Parathyroid adenoma (tissue), 2 donors: Measurements from ENCODE around the gene WDHD1.
"Not testable (repeated sequence)": the region's sequence is repeated elsewhere in the genome, so short reads cannot be mapped to it uniquely, and the experiment has no call there.

Source experiments
- H2AFZ ChIP-seq: fragments of 300-600 bp; sonication (generic); one replicate; pipeline ENCODE4 v1.7.0; 2017; ENCODE audit warnings: antibody characterized with exemption, mild to moderate bottlenecking
- H3K27ac ChIP-seq: fragments of 300-600 bp; sonication (generic); one replicate; pipeline ENCODE4 v1.7.0; 2017
- H3K27me3 ChIP-seq: fragments of 300-600 bp; sonication (generic); one replicate; pipeline ENCODE4 v1.7.0; 2017; ENCODE audit warnings: low read length; ENCODE audit not compliant: control insufficient read depth, insufficient read depth
- H3K36me3 ChIP-seq: fragments of 300-600 bp; sonication (generic); one replicate; pipeline ENCODE4 v1.7.0; 2017; ENCODE audit warnings: low read length; ENCODE audit not compliant: control insufficient read depth, insufficient read depth
- H3K4me1 ChIP-seq: fragments of 300-600 bp; sonication (generic); one replicate; pipeline ENCODE4 v1.7.0; 2017; ENCODE audit warnings: control low read depth
- H3K4me2 ChIP-seq: fragments of 300-600 bp; sonication (generic); one replicate; pipeline ENCODE4 v1.7.0; 2017; ENCODE audit warnings: low read length
- H3K4me3 ChIP-seq: fragments of 300-600 bp; sonication (generic); one replicate; pipeline ENCODE4 v1.7.0; 2017; ENCODE audit warnings: low read depth, low read length
- H3K79me2 ChIP-seq: fragments of 300-600 bp; sonication (generic); one replicate; pipeline ENCODE4 v1.7.0; 2017; ENCODE audit warnings: control low read depth
- H3K9ac ChIP-seq: fragments of 300-600 bp; sonication (generic); one replicate; pipeline ENCODE4 v1.7.0; 2017; ENCODE audit warnings: mild to moderate bottlenecking
- H3K9me3 ChIP-seq: fragments of 300-600 bp; sonication (generic); one replicate; pipeline ENCODE4 v1.7.0; 2017; ENCODE audit warnings: low read length; ENCODE audit not compliant: control insufficient read depth
- CTCF ChIP-seq: fragments of 300-600 bp; sonication (generic); IDR thresholded peaks from one replicate; pipeline ENCODE4 v1.7.0; 2017; ENCODE audit warnings: antibody characterized with exemption, mild to moderate bottlenecking
- donor health status: primary hyperparathyroidism.

The WDHD1 gene

GRCh38 chr14:55026441-55026792, 482 bp downstream of the WDHD1 start:
- Histone ChIP-seq H3K79me2 (peaks cover 24% of the 10 kb centered on the region), H2AFZ (peak overlapping the region; percentile 98), H3K4me3 (peak overlapping the region; percentile 83), H3K4me2 (peak overlapping the region; percentile 98), H3K9me3 (no peaks in the 10 kb centered on the region), H3K27me3 (no peaks in the 10 kb centered on the region), H3K36me3 (no peaks in the 10 kb centered on the region), H3K27ac (peak overlapping the region; percentile 80), H3K4me1 (peaks cover 2% of the 10 kb centered on the region), H3K9ac (peak overlapping the region; percentile 40)
- no peak for TF ChIP-seq CTCF

DNA sequence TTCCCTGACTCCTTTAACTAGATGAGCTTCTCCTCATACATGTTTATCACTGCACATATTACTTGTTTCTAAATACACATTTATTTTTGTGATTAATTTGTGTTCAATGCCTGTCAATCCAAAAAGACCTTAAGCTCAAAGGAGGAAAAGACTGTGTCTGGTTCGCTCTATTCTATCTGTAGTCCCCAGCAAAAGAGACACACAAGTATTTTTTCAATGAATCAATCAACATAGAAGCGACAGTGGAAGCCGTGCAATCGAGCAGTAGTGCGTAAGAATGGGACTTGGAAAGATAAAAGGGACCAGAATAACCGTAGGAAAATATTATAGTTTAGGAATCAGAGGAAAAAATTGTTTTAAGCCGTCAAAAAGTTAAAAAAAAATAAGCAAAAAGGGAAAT, 951 bp downstream of the WDHD1 start:
- Histone ChIP-seq H3K27ac (no peak overlapping the region), H3K79me2 (peaks cover 24% of the 10 kb centered on the region), H3K4me2 (peak overlapping the region; percentile 98), H2AFZ (peak overlapping the region; percentile 98), H3K4me3 (no peak overlapping the region), H3K9ac (no peak overlapping the region), H3K27me3 (no peaks in the 10 kb centered on the region), H3K4me1 (peaks cover 2% of the 10 kb centered on the region), H3K9me3 (no peaks in the 10 kb centered on the region), H3K36me3 (no peaks in the 10 kb centered on the region)
- TF ChIP-seq CTCF, result no peak

GRCh38 chr14:55024365-55024764, 2.5 kb downstream of the WDHD1 start:
- H3K4me2 ChIP-seq, H3K36me3 ChIP-seq, H3K27ac ChIP-seq, H3K4me3 ChIP-seq, H3K4me1 ChIP-seq, H3K9ac ChIP-seq, H3K27me3 ChIP-seq, H2AFZ ChIP-seq, H3K9me3 ChIP-seq: not testable (repeated sequence)
- peaks cover 24% of the 10 kb centered on the region for H3K79me2 ChIP-seq

- H3K9me3 ChIP-seq, result no peaks in the 10 kb centered on the region
- H3K4me2 ChIP-seq, result no peak overlapping the region
- no peaks in the 10 kb centered on the region for H3K36me3 ChIP-seq
- H3K9ac ChIP-seq, result no peak overlapping the region
- H3K4me1 ChIP-seq, result no peaks in the 10 kb centered on the region
- no peak overlapping the region for H3K4me3 ChIP-seq
- no peaks in the 10 kb centered on the region for H3K79me2 ChIP-seq
- no peak for TF ChIP-seq CTCF
- no peak overlapping the region for H3K27ac ChIP-seq
- H2AFZ ChIP-seq, result no peak overlapping the region
- no peaks in the 10 kb centered on the region for H3K27me3 ChIP-seq
Measured at GRCh38 chr14:55019968-55020554, 6.8 kb downstream of the WDHD1 start.

DNA sequence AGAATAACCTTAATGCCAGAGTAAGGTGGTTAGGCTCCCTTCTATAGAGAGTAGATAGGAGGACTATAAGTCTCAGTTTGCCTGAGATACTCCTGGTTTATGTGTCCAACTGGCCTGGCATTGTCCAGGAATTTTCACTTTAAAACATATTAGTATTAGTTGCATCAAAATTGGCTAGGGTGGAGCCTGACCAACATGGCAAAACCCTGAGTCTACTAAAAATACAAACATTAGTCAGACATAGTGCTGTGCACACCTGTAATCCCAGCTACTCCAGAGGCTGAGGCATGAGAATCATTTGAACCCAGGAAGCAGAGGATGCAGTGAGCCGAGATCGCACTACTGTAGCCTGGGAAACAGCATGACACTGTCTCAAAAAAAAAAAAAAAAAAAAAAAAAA, 11.9 kb downstream of the WDHD1 start:
- H3K4me1 ChIP-seq, result no peaks in the 10 kb centered on the region
- H2AFZ ChIP-seq, result no peak overlapping the region
- H3K9ac ChIP-seq, result no peak overlapping the region
- H3K27ac ChIP-seq, result no peak overlapping the region
- TF ChIP-seq CTCF, result no peak
- H3K4me2 ChIP-seq, result no peak overlapping the region
- H3K4me3 ChIP-seq, result no peak overlapping the region
- H3K79me2 ChIP-seq, result no peaks in the 10 kb centered on the region
- no peaks in the 10 kb centered on the region for H3K27me3 ChIP-seq
- H3K36me3 ChIP-seq, result no peaks in the 10 kb centered on the region
- no peaks in the 10 kb centered on the region for H3K9me3 ChIP-seq
